Measurements from ENCODE around the gene TEX53.

The TEX53 gene

GRCh38 chr9:114657705-114658104 lies at the start of gene TEX53:
TSS of gene TEX53 (minus strand) at chr9:114657805. CDS start at chr9:114657774, 31 bp downstream.
- no peak for DNase-seq

DNA sequence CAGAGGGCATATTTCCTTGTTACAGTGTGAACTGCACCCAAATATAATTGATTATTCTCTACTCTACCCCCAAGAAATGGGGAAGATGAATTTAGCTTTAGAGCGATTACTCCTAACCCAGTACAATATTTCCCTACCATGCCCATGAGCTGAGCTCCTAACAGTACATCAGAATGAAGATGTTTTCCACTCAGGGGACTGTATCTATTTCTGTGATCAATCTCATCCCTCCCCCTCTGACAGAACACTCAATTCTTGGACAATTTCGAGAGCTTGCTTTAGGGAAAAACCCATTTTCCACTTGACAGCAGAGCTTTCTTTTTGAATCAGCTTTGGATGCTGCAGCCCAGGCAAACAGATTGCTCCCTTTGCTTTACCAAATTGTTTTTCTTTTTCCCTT lies 49.1 kb upstream of the TEX53 start:
- no peak for DNase-seq

GRCh38 chr9:114701988-114702387 lies 44.4 kb upstream of the TEX53 start:
- no peak for DNase-seq

GRCh38 chr9:114697951-114698351 lies 40.3 kb upstream of the TEX53 start:
- DNase-seq, result no peak

GRCh38 chr9:114696814-114697544 lies 39.4 kb upstream of the TEX53 start:
- no peak for DNase-seq

- no peak for DNase-seq
Observed at GRCh38 chr9:114695948-114696347, 38.3 kb upstream of the TEX53 start.

GRCh38 chr9:114694719-114695269 lies 37.2 kb upstream of the TEX53 start:
- no peak for DNase-seq

GRCh38 chr9:114694146-114694545 lies 36.5 kb upstream of the TEX53 start:
- DNase-seq, result no peak

- DNase-seq, result no peak
Observed at GRCh38 chr9:114693248-114693855, 35.7 kb upstream of the TEX53 start.

GRCh38 chr9:114691956-114692295 lies 34.3 kb upstream of the TEX53 start:
- DNase-seq, result no peak

DNA sequence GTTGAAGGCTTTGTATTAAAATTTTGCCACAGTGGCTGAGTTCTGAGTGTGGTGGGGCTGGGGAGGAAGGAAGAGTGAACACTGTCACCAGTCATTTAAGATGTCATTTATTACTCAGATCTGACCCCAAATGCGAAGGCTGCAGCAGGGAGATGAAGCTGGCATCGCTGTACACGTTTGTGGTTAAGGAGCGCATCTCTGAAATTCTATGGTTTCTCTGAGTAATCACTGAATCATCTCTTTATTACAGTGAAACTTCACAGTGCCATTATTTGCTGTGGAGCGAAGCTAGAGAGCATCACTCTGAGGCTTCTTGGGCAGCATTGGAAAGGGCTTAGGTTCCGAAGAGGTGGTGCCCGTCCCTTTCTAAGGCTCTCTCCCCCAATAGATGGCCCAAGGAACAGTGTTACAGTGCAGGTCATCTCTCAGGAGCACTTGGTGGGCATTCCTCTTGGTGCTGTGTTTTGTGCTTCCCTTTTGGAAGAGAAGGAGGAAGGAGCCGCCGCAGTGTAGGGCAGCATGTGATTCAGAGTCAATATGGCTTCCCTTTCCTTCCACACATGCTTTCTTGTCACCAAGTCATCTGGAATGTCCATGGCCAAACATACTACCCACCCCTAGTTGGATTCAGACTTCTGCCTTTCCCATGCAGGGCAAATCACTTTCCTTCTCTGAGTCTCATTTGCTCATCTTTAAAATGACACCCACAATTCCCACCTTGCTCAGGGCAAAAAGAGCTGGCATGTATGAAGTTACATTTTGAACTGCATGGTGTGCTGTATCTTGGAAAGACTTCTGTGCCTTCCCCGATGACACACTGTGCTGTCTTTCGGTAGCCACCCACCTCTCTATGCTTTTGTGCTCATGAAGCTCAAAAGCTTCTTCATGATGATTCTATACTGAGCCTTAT lies 33.7 kb upstream of the TEX53 start:
- no peak for DNase-seq

DNA sequence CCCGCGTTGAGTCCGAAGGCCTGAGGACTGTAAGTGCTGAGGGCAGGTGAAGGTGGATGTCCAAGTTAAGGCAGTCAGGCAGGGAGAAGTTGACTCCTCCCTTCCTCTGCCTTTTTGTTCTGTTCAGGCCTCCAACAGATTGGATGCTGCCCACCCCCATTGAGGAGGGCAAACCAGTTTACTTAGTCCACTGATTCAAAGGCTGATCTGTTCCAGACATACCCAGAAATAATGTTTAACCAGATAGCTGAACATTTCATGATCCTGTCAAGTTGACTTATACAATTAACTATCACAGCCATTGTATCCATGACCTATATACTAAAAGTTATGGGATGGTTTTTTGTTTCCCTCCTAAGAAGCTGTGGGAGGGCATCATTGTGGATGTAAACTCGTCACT lies 32.7 kb upstream of the TEX53 start:
- no peak for DNase-seq

- DNase-seq, result no peak
Observed at GRCh38 chr9:114689813-114690212, 32.2 kb upstream of the TEX53 start.

DNA sequence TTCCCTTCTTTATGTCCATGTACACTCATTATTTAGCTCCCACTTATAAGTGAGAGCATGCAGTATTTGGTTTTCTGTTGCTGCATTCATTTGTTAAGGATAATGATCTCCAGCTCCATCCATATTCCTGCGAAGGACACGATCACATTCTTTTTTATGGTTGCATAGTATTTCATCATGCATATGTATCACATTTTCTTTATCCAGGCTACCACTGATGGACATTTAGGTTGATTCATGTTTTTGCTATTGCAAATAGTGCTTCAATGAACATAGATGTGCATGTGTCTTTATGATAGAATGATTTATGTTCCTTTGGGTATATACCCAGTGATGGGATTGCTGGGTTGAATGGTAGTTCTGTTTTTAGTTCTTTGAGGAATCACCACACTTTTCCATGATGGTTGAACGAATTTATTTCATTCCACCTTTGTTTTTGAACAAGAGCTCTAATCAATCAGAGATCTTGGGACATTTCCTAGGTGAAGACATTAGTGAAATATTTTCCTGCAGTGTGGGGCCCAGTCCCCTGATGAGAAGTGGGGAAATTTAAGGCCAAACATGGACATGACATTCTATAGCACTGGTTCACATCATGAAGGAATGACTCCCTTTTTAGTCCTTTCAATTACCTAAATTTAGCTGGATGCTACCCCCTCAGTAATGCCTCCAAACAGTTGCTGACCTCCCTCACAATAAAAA lies 31.5 kb upstream of the TEX53 start:
- DNase-seq, result no peak

DNA sequence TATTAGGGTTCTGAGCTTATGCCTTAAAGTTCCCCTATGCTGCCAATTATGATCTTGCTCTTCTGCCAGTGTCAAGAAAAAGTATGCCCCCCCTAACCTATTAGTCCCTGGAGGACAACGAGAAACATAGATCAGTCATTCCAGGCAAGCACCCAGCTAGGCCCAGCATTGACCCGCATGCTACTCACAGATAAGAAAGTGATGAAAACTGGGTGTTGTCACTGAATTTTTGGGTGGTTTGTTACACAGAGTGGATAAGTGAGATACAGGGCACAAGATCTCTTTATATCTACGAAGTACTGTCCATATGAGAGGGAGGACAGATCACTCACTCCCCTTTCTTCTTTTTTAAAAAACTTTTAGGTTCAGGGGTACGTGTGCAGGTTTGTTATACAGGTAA lies 30.8 kb upstream of the TEX53 start:
- no peak for DNase-seq

- no peak for DNase-seq
Observed at GRCh38 chr9:114687034-114687433, 29.4 kb upstream of the TEX53 start.

GRCh38 chr9:114685951-114686350 lies 28.3 kb upstream of the TEX53 start:
- no peak for DNase-seq

DNA sequence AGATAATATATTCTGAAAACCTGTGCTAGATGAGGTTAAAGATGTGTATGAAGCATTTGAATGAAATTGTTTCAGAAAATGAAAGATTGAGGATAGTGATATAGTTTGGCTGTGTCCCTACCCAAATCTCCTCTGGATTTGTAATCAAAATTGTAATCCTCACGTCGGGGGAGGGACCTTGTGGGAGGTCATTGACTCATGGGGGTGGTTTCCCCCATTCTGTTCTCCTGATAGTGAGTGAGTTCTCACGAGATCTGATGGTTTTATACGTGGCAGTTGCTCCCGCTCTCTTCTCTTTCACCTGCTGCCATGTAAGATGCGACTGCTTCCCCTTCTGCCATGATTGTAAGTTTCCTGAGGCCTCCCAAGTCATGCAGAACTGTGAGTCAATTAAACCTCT lies 26.4 kb upstream of the TEX53 start:
- no peak for DNase-seq

DNA sequence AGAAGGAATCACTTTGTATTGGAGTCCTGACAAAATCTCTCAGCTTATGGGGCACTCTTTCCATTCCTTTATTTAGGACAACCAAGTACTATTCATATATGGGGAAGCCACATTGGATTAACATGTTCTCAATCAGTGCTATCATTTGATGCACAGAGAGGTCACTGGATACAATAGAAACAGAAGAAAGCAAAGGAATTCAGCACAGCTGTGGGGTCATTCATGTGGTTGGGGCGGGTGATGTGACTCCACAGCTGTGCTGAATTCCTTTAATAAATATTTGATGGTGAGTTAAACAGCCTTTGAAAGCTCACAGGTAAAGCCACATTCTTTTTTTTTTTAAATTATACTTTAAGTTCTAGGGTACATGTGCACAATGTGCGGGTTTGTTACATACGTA lies 25.2 kb upstream of the TEX53 start:
- DNase-seq, result no peak

- DNase-seq, result peak; percentile 77
Observed at GRCh38 chr9:114681594-114682332, 24.2 kb upstream of the TEX53 start, which contains the start of gene TEX48. TSS of gene TEX48 (minus strand) at chr9:114682192. CDS start at chr9:114671723, 10,469 bp downstream.

DNA sequence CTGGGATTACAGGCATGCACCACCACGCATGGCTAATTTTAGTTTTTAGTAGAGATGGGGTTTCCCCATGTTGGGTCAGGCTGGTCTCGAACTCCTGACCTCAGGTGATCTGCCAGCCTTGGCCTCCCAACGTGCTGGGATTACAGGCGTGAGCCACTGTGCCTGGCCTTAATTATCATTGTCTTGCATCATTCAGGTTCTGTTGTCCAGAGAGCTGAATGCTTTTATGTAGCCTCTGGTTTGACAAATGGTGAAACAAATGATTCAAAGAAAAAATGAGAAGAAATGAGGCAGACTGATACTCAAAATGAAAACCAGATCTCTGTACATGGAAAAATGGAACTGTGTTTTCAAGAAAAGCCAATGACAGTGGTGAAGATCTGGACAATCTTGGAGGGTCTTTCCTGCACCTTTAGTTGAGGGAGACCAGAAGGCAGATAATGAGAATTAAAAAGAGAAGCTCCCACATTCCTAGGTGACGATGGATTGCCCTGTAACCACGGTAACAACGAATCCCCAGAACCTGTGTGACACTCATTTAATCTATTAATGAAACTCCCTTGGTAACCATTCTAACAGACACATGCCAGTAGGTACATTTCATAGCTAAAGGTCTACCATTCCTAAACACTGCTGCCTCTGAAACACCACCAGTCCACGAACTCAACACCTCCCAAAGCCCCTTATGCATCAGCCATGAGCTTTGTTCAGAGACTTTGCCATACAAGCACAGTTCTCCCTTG lies 22.8 kb upstream of the TEX53 start:
- no peak for DNase-seq
